Measurements from ENCODE around the gene GSTM4.
"Not testable (repeated sequence)": the region's sequence is repeated elsewhere in the genome, so short reads cannot be mapped to it uniquely, and the experiment has no call there.

GSTM4 gene

DNA sequence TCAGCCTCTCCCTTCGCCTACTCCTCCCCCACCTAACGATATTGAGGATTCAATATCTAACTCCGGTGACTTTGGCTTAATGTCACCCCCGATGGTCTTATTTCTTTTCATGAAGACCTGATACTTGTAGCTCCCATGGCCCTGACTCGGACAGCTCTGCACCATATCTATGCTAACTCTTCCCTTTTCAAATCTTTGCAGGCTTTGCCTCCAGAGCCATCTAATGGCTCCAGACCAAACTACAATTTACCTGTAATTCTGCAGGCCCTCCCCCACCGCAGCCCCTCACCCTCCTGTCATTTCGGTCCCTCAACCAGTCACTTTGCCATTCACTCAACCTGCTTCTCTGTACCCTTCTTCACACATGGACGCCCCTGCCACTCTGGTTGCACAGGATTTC, 48.3 kb downstream of the GSTM4 start:
- no peak for DNase-seq (ENCODE audit: low read depth in 2 of 2)

DNA sequence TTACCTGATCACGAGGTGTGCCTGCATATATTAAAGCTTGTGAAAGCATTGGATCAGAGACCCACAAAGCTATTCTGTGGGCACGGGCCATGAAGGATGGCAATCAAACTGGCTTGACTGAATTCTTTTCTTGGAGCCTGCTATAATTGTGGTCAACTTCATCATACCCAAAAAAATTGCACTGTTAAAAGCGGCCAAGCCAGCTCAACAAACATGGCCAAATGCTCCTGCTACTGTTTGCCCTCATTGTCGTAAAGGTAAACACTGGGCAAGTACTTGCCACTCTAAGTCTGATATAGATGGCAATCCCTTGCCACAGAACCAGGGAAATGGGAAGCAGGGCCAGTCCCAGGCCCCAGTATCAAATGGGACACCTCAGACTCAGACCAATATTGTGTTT, 49.5 kb downstream of the GSTM4 start:
- no peak for DNase-seq (ENCODE audit: low read depth in 2 of 2)

DNA sequence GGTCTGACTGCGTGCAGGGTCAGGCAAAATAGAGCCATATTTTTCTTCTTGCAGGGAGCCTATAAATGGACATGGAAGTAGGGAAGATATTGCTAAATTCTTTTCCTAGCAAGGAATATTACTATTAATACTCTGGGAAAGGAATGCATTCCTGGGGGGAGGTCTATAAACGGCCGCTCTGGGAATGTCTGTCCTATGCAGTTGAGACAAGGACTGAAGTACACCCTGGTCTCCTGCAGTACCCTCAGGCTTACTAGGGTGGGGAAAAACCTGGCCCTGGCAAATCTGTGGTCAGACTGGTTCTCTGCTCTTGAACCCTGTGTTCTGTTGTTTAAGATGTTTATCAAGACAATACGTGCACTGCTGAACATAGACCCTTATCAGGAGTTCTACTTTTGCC, 53.0 kb downstream of the GSTM4 start:
- DNase-seq (ENCODE audit: low read depth in 2 of 2), result not testable (repeated sequence)

DNA sequence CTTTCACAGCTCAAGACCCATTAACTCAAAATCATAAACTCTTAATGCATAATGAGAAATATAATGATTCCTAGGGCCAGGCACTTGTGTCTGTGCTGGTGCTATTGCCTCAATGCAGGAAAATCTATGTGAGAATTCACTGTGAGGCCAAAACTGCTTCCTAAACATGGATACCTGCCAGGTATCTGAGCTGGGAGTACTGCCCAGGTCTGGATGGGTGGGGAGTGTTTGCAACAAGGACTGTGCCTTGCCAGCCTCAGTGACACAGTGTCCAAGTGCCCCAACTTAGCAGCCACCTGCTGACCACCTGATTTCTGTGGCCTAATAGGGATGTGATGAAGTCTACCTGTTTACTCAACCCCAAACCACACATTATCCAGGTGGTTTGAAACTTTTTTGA, 53.9 kb downstream of the GSTM4 start:
- not testable (repeated sequence) for DNase-seq (ENCODE audit: low read depth in 2 of 2)
